NCI-H187 (cell line): ENCODE data around the gene TSNAX.
A peak's percentile ranks its signal among the peaks of the same experiment; 100 is the strongest.
"Not testable (repeated sequence)": the region's sequence is repeated elsewhere in the genome, so short reads cannot be mapped to it uniquely, and the experiment has no call there.

Source experiments
- DNase-seq, 2 experiments: peaks; one replicate each; lab custom pipeline; 2025; lab: John Stamatoyannopoulos, UW

TSNAX gene

GRCh38 chr1:231528172-231529029 lies at the start of gene TSNAX:
TSS of gene TSNAX (plus strand) at chr1:231528669. CDS start at chr1:231528811, 142 bp downstream.
- DNase-seq, result peak; percentile 65 to 77

- no peak for DNase-seq
These were observed 49.7 kb upstream of the TSNAX start for GRCh38 chr1:231478811-231479210.

GRCh38 chr1:231480008-231480407 lies 48.5 kb upstream of the TSNAX start:
- no peak for DNase-seq

GRCh38 chr1:231481289-231481688 lies 47.2 kb upstream of the TSNAX start:
- no peak for DNase-seq

- no peak for DNase-seq
These were observed 43.3 kb upstream of the TSNAX start for GRCh38 chr1:231485029-231485784.

- no peak for DNase-seq
These were observed 41.5 kb upstream of the TSNAX start for GRCh38 chr1:231487019-231487418.

GRCh38 chr1:231487910-231488309 lies 40.6 kb upstream of the TSNAX start:
- no peak for DNase-seq

- DNase-seq, result no peak
These were observed 34.9 kb upstream of the TSNAX start for GRCh38 chr1:231493421-231494185.

- no peak for DNase-seq
These were observed 33.9 kb upstream of the TSNAX start for GRCh38 chr1:231494439-231495110.

- no peak for DNase-seq
These were observed 30.8 kb upstream of the TSNAX start for GRCh38 chr1:231497629-231498152.

- no peak for DNase-seq
These were observed 29.2 kb upstream of the TSNAX start for GRCh38 chr1:231499148-231499763.

- DNase-seq, result no peak
These were observed 27.8 kb upstream of the TSNAX start for GRCh38 chr1:231500666-231501065.

- DNase-seq, result not testable (repeated sequence)
These were observed 25.3 kb upstream of the TSNAX start for GRCh38 chr1:231503168-231503567.

GRCh38 chr1:231507476-231508355 lies 20.8 kb upstream of the TSNAX start:
- no peak for DNase-seq

- no peak for DNase-seq
These were observed 20.0 kb upstream of the TSNAX start for GRCh38 chr1:231508497-231508896.

- DNase-seq, result no peak
These were observed 19.5 kb upstream of the TSNAX start for GRCh38 chr1:231508941-231509340.

- no peak for DNase-seq
These were observed 16.2 kb upstream of the TSNAX start for GRCh38 chr1:231512147-231512698.

GRCh38 chr1:231515748-231516147 lies 12.7 kb upstream of the TSNAX start:
- DNase-seq, result no peak

GRCh38 chr1:231517076-231517475 lies 11.4 kb upstream of the TSNAX start:
- no peak for DNase-seq
